Inferior parietal cortex (tissue), 1 donor: ENCODE results near the gene TM9SF1.
A peak's percentile ranks its signal among the peaks of the same experiment; 100 is the strongest.

ENCODE experiments used
- DNase-seq: peaks from one replicate; pipeline ENCODE4 v3.0.0-alpha.2; 2016; ENCODE audit errors: extremely low spot score

TM9SF1 gene

GRCh38 chr14:24195186-24196070 lies at the start of gene TM9SF1:
Gene TM9SF1, minus strand, starts transcription at chr14:24195441. Its CDS starts 422 bp downstream, at chr14:24195019.
- DNase-seq, result peak; percentile 83

- peak; percentile 5 for DNase-seq
Measured at GRCh38 chr14:24243336-24243836, 48.1 kb upstream of the TM9SF1 start.

- DNase-seq, result no peak
Measured at GRCh38 chr14:24241829-24242443, 46.7 kb upstream of the TM9SF1 start.

GRCh38 chr14:24240110-24240918 lies 45.1 kb upstream of the TM9SF1 start:
- no peak for DNase-seq

- DNase-seq, result no peak
Measured at GRCh38 chr14:24238527-24239037, 43.3 kb upstream of the TM9SF1 start.

- DNase-seq, result no peak
Measured at GRCh38 chr14:24238123-24238522, 42.9 kb upstream of the TM9SF1 start.

GRCh38 chr14:24237463-24237955 lies 42.3 kb upstream of the TM9SF1 start:
- DNase-seq, result no peak

- DNase-seq, result no peak
Measured at GRCh38 chr14:24236689-24237462, 41.6 kb upstream of the TM9SF1 start.

GRCh38 chr14:24235804-24236688 lies 40.8 kb upstream of the TM9SF1 start:
- no peak for DNase-seq

- no peak for DNase-seq
Measured at GRCh38 chr14:24234095-24235005, 39.1 kb upstream of the TM9SF1 start.

GRCh38 chr14:24233538-24233866 lies 38.3 kb upstream of the TM9SF1 start:
- DNase-seq, result no peak

- no peak for DNase-seq
Measured at GRCh38 chr14:24232645-24233537, 37.6 kb upstream of the TM9SF1 start, which contains the start of gene GMPR2. Gene GMPR2, plus strand, starts transcription at chr14:24232929. Its CDS starts 325 bp downstream, at chr14:24233254.

- DNase-seq, result peak; percentile 93
Measured at GRCh38 chr14:24232121-24232644, 36.9 kb upstream of the TM9SF1 start, which contains the start of gene NEDD8. Gene NEDD8, minus strand, starts transcription at chr14:24232367. Its CDS starts 100 bp downstream, at chr14:24232267.

GRCh38 chr14:24231263-24232120 lies 36.3 kb upstream of the TM9SF1 start:
- DNase-seq, result peak; percentile 20

GRCh38 chr14:24228902-24229301 lies 33.7 kb upstream of the TM9SF1 start:
- no peak for DNase-seq

GRCh38 chr14:24226473-24226872 lies 31.2 kb upstream of the TM9SF1 start:
- no peak for DNase-seq
